PC-9 (cell line): ENCODE measurements around the gene PDGFD.

Experiments used
- CTCF ChIP-seq: fragments of 200-600 bp; sonication (generic); conservative IDR thresholded peaks from 2 replicates; pipeline ENCODE4 v1.6.1; 2017; ENCODE audit warnings: mixed run types, antibody characterized with exemption, mild to moderate bottlenecking, moderate library complexity
- EZH2 ChIP-seq: fragments of 200-600 bp; sonication (generic); IDR thresholded peaks from 2 replicates; pipeline ENCODE4 v1.8.0; 2017; ENCODE audit warnings: antibody characterized with exemption, low read depth

GRCh38 chr11:103901656-103902055 lies 262.3 kb downstream of the PDGFD start:
- TF ChIP-seq CTCF (no peak), EZH2 (no peak)
